Panc1 (cell line): ENCODE data around the gene PHC2.

ENCODE experiments used
- CTCF ChIP-seq: fragments of 450-650 bp; IDR thresholded peaks from 2 replicates; pipeline ENCODE4 v1.5.1; 2017; ENCODE audit warnings: mild to moderate bottlenecking
- SIN3A ChIP-seq: IDR thresholded peaks from 2 replicates; pipeline ENCODE4 v1.6.1; 2012; ENCODE audit warnings: low read depth, mild to moderate bottlenecking, low read length, moderate library complexity, borderline replicate concordance; ENCODE audit not compliant: insufficient read depth

- TF ChIP-seq SIN3A (no peak), CTCF (no peak)
These were observed 32.9 kb downstream of the PHC2 start for GRCh38 chr1:33397994-33398393.
